Measurements from ENCODE around the gene CHST12. TPM values are rescaled to one million over a fixed set of nuclear protein-coding genes. Genes with fewer than 3 reads are reported as not detected.

The CHST12 gene
- total RNA-seq, 1 donor from 2014 or later: 29.2 TPM

DNA sequence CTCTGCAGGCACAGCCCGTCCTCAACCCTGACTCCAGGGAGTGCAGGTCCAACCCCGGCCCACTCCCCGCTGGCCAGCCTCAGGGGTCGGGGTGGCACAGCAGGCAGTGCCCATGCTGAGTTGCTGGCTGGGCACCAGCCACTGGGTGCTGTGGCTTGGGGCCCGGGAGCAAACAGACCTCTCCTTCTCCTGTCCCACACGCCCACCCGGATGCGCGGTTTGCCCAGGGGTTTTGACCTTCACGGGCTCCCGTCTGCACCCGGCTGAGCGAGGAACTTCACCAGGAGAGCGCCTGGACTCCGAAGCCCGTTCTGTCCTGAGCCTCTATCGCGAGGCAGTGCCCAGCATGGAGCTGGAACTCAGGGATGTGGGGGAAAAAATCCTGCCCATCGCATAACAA, 75.4 kb downstream of the CHST12 start:
- Histone ChIP-seq H3K4me3 (no peak overlapping the region), H3K27me3 (ENCODE audit: low read depth) (peaks cover 23% of the 10 kb centered on the region), H3K27ac (no peak overlapping the region), H3K36me3 (no peaks in the 10 kb centered on the region), H3K4me1 (peaks cover 20% of the 10 kb centered on the region), H3K9me3 (peaks cover 3% of the 10 kb centered on the region)
- intact Hi-C loops (cut with DNase I): no loop called here
- TF ChIP-seq, protein P1, sequence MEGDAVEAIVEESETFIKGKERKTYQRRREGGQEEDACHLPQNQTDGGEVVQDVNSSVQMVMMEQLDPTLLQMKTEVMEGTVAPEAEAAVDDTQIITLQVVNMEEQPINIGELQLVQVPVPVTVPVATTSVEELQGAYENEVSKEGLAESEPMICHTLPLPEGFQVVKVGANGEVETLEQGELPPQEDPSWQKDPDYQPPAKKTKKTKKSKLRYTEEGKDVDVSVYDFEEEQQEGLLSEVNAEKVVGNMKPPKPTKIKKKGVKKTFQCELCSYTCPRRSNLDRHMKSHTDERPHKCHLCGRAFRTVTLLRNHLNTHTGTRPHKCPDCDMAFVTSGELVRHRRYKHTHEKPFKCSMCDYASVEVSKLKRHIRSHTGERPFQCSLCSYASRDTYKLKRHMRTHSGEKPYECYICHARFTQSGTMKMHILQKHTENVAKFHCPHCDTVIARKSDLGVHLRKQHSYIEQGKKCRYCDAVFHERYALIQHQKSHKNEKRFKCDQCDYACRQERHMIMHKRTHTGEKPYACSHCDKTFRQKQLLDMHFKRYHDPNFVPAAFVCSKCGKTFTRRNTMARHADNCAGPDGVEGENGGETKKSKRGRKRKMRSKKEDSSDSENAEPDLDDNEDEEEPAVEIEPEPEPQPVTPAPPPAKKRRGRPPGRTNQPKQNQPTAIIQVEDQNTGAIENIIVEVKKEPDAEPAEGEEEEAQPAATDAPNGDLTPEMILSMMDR (IDR thresholded peaks at IDR 0.05): no peak
- DNase-seq (no peak), ATAC-seq (peak in 1 of 2 donors; percentile 11)

DNA sequence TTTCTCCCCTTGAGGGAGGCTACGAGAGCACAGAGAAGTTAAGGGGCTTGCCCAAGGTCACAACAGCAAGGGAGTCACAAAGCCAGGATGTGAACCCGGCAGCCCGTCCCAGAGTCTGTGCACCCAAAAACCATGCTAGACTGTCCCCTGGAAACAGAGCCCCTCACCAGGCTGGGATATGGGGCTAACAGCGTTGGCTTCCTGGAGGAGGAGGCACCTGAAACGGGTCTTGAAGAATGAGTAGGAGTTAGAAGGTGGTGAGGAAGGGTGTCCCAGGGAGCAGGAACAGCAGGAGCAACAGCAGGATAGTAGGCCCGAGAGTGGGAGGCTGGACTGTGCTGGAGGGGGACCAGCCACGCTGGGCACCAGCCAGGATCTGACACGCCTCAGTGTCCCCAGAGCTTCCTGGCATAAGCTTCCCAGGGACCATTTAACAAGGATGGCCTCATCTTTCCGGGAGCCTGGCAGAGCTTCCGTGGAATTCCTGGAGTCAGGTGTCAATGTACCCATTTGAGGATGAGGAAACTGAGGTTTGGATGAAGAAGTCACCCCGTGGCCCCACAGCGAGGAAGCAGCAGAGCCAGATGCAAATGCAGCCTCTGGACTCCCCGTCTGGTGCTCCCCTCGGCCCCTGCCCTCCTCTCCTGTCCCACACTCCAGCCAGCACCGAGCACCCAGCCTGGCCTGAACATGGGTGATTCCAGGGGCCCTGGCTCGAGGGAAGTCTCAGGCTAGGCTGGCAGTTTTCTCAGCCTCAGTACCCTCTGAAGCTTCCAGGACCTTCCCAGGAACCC, 76.1 kb downstream of the CHST12 start:
- ATAC-seq: no peak
- TF ChIP-seq, protein P1 (IDR thresholded peaks at IDR 0.05): no peak
- Histone ChIP-seq H3K9me3 (peaks cover 3% of the 10 kb centered on the region), H3K36me3 (no peaks in the 10 kb centered on the region), H3K27ac (no peak overlapping the region), H3K4me3 (no peak overlapping the region), H3K27me3 (ENCODE audit: low read depth) (peaks cover 23% of the 10 kb centered on the region), H3K4me1 (peaks cover 20% of the 10 kb centered on the region)
- intact Hi-C loops (cut with DNase I): no loop called here
- no peak for DNase-seq

DNA sequence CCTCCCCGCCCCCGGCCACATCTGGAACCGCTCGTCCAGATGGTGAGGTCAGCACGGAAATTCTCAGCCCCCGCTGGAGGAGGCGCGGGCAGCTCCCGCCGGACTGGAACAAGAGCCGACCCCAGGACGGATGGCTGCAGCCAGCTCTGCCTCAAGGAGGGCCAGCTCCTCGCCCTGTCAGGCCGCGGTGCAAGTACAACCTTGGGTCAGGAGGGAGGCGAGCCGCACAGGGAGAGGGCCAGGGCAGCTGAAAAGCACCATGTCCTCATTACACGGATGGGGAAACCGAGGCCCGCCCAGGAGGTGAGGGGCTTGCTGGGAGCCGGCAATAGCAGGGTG, 76.6 kb downstream of the CHST12 start:
- Histone ChIP-seq H3K4me3 (no peak overlapping the region), H3K27me3 (ENCODE audit: low read depth) (peaks cover 23% of the 10 kb centered on the region), H3K36me3 (no peaks in the 10 kb centered on the region), H3K4me1 (peaks cover 20% of the 10 kb centered on the region), H3K27ac (no peak overlapping the region), H3K9me3 (peaks cover 3% of the 10 kb centered on the region)
- intact Hi-C loops (cut with DNase I): no loop called here
- DNase-seq (no peak), ATAC-seq (no peak)
- TF ChIP-seq, protein P1 (IDR thresholded peaks at IDR 0.05): no peak

DNA sequence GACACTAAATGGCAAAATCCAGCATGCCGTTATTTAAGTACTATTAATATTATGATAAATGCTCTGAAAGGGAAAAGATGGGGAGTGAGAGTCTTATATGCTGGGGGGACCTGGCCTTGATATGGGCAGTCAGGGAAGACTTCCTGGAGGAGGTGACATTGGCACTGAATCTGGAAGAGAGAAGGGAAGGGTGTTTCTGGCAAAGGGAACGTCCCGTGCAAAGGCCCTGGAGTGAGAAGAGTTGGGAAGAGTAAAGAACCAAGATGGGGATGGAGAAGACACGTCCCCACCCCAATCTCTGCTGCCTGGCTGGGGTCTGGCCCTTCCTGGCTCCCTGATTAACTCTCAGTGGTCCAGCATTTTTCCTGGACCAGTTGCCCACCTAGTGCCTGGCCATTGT, 77.8 kb downstream of the CHST12 start:
- no peak for ATAC-seq

DNA sequence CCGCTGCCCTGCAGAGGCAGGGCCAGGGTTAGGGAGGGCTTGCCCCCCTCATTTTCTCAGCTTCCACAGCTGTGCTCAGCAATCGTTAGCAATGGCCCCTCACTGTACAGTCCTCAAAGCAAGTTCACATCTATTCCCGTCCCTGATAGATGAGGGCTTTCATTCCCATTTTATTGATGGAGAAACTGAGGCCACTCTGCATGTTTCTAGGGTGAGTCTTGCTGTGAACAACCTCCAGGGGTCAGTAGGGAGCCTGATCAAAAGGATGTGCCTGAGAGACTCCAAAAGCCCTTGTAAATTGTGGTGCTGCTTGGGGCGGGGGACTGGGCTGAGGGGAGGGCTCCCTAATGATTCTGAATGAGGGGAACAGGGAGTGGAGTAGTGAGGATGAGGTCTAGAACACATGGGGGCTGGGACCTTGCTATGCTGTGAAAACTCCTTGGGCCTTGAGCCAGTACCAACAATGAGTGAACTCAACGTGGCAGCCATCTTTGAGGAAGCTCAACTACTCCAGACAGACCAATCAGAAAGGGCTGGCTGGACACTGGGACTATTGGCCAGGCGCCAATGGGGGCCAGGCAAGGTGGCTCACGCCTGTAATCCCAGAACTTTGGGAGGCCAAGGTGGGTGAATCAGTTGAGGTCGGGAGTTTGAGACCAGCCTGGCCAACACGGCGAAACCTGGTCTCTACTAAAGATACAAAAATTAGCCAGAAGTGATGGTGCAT, 79.5 kb downstream of the CHST12 start:
- intact Hi-C loops (cut with DNase I): no loop called here
- ATAC-seq: no peak
- no peak overlapping the region for H3K27ac ChIP-seq

More for the DNA sequence above, 77.8 kb downstream of the CHST12 start:
- intact Hi-C loops (cut with DNase I): no loop called here
- TF ChIP-seq, protein P1 (IDR thresholded peaks at IDR 0.05): no peak
- H3K4me1 ChIP-seq: peaks cover 20% of the 10 kb centered on the region
- peaks cover 23% of the 10 kb centered on the region for H3K27me3 ChIP-seq (ENCODE audit: low read depth)
- no peak for DNase-seq
- H3K27ac ChIP-seq: no peak overlapping the region
- peaks cover 3% of the 10 kb centered on the region for H3K9me3 ChIP-seq
- no peaks in the 10 kb centered on the region for H3K36me3 ChIP-seq
- no peak overlapping the region for H3K4me3 ChIP-seq

More for the DNA sequence above, 79.5 kb downstream of the CHST12 start:
- Histone ChIP-seq H3K36me3 (no peaks in the 10 kb centered on the region), H3K9me3 (peaks cover 3% of the 10 kb centered on the region), H3K27me3 (ENCODE audit: low read depth) (peaks cover 25% of the 10 kb centered on the region), H3K4me3 (no peak overlapping the region), H3K4me1 (peaks cover 18% of the 10 kb centered on the region)
- TF ChIP-seq, protein P1 (IDR thresholded peaks at IDR 0.05): no peak
- DNase-seq: no peak
